Measurements from ENCODE around the gene SLC6A18.

The SLC6A18 gene

GRCh38 chr5:1253456-1254105 is 28.4 kb downstream of the SLC6A18 start:
- TF ChIP-seq POLR2A (IDR thresholded peaks at IDR 0.05; ENCODE audit: low read depth, low read length) (no peak), TAF1 (IDR thresholded peaks at IDR 0.05; ENCODE audit: borderline replicate concordance, low read depth, low read length) (no peak), POLR2AphosphoS5 (IDR thresholded peaks at IDR 0.05; ENCODE audit: low read depth, low read length) (no peak)
- no peak for DNase-seq (ENCODE audit: insufficient read length)
- no peak for FAIRE-seq

- FAIRE-seq, result no peak
- TF ChIP-seq POLR2A (IDR thresholded peaks at IDR 0.05; ENCODE audit: low read depth, low read length) (no peak), POLR2AphosphoS5 (IDR thresholded peaks at IDR 0.05; ENCODE audit: low read depth, low read length) (no peak), TAF1 (IDR thresholded peaks at IDR 0.05; ENCODE audit: borderline replicate concordance, low read depth, low read length) (no peak)
- no peak for DNase-seq (ENCODE audit: insufficient read length)
These were observed 29.0 kb downstream of the SLC6A18 start for GRCh38 chr5:1254196-1254595.

- DNase-seq (ENCODE audit: insufficient read length) (no peak), FAIRE-seq (no peak)
- TF ChIP-seq TAF1 (IDR thresholded peaks at IDR 0.05; ENCODE audit: borderline replicate concordance, low read depth, low read length), result no peak
These were observed 29.9 kb downstream of the SLC6A18 start for GRCh38 chr5:1255081-1255561.

GRCh38 chr5:1256776-1257175 is 31.6 kb downstream of the SLC6A18 start:
- FAIRE-seq (no peak), DNase-seq (ENCODE audit: insufficient read length) (no peak)
- TF ChIP-seq TAF1 (IDR thresholded peaks at IDR 0.05; ENCODE audit: borderline replicate concordance, low read depth, low read length), result no peak

GRCh38 chr5:1257363-1257762 is 32.2 kb downstream of the SLC6A18 start:
- no peak for TF ChIP-seq POLR2A (IDR thresholded peaks at IDR 0.05; ENCODE audit: low read depth, low read length)
- TF ChIP-seq POLR2AphosphoS5 (IDR thresholded peaks at IDR 0.05; ENCODE audit: low read depth, low read length), result no peak
- TF ChIP-seq TAF1 (IDR thresholded peaks at IDR 0.05; ENCODE audit: borderline replicate concordance, low read depth, low read length), result no peak
- FAIRE-seq (no peak), DNase-seq (ENCODE audit: insufficient read length) (no peak)

GRCh38 chr5:1257841-1258240 is 32.7 kb downstream of the SLC6A18 start:
- TF ChIP-seq POLR2AphosphoS5 (IDR thresholded peaks at IDR 0.05; ENCODE audit: low read depth, low read length) (no peak), POLR2A (IDR thresholded peaks at IDR 0.05; ENCODE audit: low read depth, low read length) (no peak), TAF1 (IDR thresholded peaks at IDR 0.05; ENCODE audit: borderline replicate concordance, low read depth, low read length) (no peak)
- FAIRE-seq, result no peak
- no peak for DNase-seq (ENCODE audit: insufficient read length)

GRCh38 chr5:1259806-1260480 is 34.8 kb downstream of the SLC6A18 start:
- no peak for FAIRE-seq
- TF ChIP-seq POLR2A (IDR thresholded peaks at IDR 0.05; ENCODE audit: low read depth, low read length) (no peak), POLR2AphosphoS5 (IDR thresholded peaks at IDR 0.05; ENCODE audit: low read depth, low read length) (no peak), TAF1 (IDR thresholded peaks at IDR 0.05; ENCODE audit: borderline replicate concordance, low read depth, low read length) (no peak)

GRCh38 chr5:1261643-1262042 is 36.5 kb downstream of the SLC6A18 start:
- FAIRE-seq, result no peak
- no peak for DNase-seq (ENCODE audit: insufficient read length)
- no peak for TF ChIP-seq POLR2A (IDR thresholded peaks at IDR 0.05; ENCODE audit: low read depth, low read length)
- TF ChIP-seq POLR2AphosphoS5 (IDR thresholded peaks at IDR 0.05; ENCODE audit: low read depth, low read length), result no peak
- no peak for TF ChIP-seq TAF1 (IDR thresholded peaks at IDR 0.05; ENCODE audit: borderline replicate concordance, low read depth, low read length)

More at GRCh38 chr5:1259806-1260480, 34.8 kb downstream of the SLC6A18 start:
- DNase-seq (ENCODE audit: insufficient read length), result no peak

GRCh38 chr5:1262381-1262780 is 37.2 kb downstream of the SLC6A18 start:
- no peak for DNase-seq (ENCODE audit: insufficient read length)
- FAIRE-seq, result no peak
- TF ChIP-seq POLR2A (IDR thresholded peaks at IDR 0.05; ENCODE audit: low read depth, low read length), result no peak
- no peak for TF ChIP-seq POLR2AphosphoS5 (IDR thresholded peaks at IDR 0.05; ENCODE audit: low read depth, low read length)
- no peak for TF ChIP-seq TAF1 (IDR thresholded peaks at IDR 0.05; ENCODE audit: borderline replicate concordance, low read depth, low read length)

GRCh38 chr5:1264211-1264610 is 39.0 kb downstream of the SLC6A18 start:
- DNase-seq (ENCODE audit: insufficient read length) (no peak), FAIRE-seq (no peak)
- no peak for TF ChIP-seq POLR2AphosphoS5 (IDR thresholded peaks at IDR 0.05; ENCODE audit: low read depth, low read length)
- TF ChIP-seq TAF1 (IDR thresholded peaks at IDR 0.05; ENCODE audit: borderline replicate concordance, low read depth, low read length), result no peak
- TF ChIP-seq POLR2A (IDR thresholded peaks at IDR 0.05; ENCODE audit: low read depth, low read length), result no peak

GRCh38 chr5:1265026-1265425 is 39.8 kb downstream of the SLC6A18 start:
- no peak for FAIRE-seq
- TF ChIP-seq POLR2AphosphoS5 (IDR thresholded peaks at IDR 0.05; ENCODE audit: low read depth, low read length) (no peak), POLR2A (IDR thresholded peaks at IDR 0.05; ENCODE audit: low read depth, low read length) (no peak), TAF1 (IDR thresholded peaks at IDR 0.05; ENCODE audit: borderline replicate concordance, low read depth, low read length) (no peak)
- no peak for DNase-seq (ENCODE audit: insufficient read length)

All from GM12892 (cell line).